OCI-LY1 (cell line): ENCODE results near the gene FBXW2.

Experiments used
- H2AFZ ChIP-seq: fragments of 200-600 bp; sonication (generic), shearing (Covaris generic); 2 replicates; pipeline ENCODE4 v1.6.0; 2014; ENCODE audit warnings: antibody characterized with exemption, mild to moderate bottlenecking, low read length
- H3F3A ChIP-seq: fragments of 200-600 bp; sonication (generic), shearing (Covaris generic); 2 replicates; pipeline ENCODE4 v1.6.0; 2014; ENCODE audit warnings: mild to moderate bottlenecking, antibody characterized with exemption, low read length, moderate library complexity; ENCODE audit not compliant: insufficient read depth
- H3K27ac ChIP-seq: fragments of 200-600 bp; sonication (generic); 2 replicates; pipeline ENCODE4 v1.5.1; 2014; ENCODE audit warnings: low read length, mixed run types, mild to moderate bottlenecking, low read depth; ENCODE audit not compliant: poor library complexity, severe bottlenecking
- H3K27me3 ChIP-seq: fragments of 200-600 bp; sonication (generic); 2 replicates; pipeline ENCODE4 v1.6.0; 2014; ENCODE audit warnings: antibody characterized with exemption, mild to moderate bottlenecking, low read length, moderate library complexity; ENCODE audit not compliant: insufficient read depth
- H3K36me3 ChIP-seq: fragments of 200-600 bp; sonication (generic); 2 replicates; pipeline ENCODE4 v1.6.1; 2014; ENCODE audit warnings: mild to moderate bottlenecking, antibody characterized with exemption, low read length, moderate library complexity, mixed read lengths; ENCODE audit not compliant: insufficient read depth
- H3K4me1 ChIP-seq: fragments of 200-600 bp; sonication (generic); 2 replicates; pipeline ENCODE4 v1.5.1; 2014; ENCODE audit warnings: mild to moderate bottlenecking, low read length, moderate library complexity; ENCODE audit not compliant: insufficient read depth, severe bottlenecking
- H3K4me2 ChIP-seq: fragments of 200-600 bp; sonication (generic), shearing (Covaris generic); 2 replicates; pipeline ENCODE4 v1.6.1; 2014; ENCODE audit warnings: low read length
- H3K4me3 ChIP-seq: fragments of 200-600 bp; sonication (generic); 2 replicates; pipeline ENCODE4 v1.5.1; 2014; ENCODE audit warnings: low read length, low read depth, mild to moderate bottlenecking, mixed read lengths; ENCODE audit not compliant: poor library complexity, severe bottlenecking
- H3K79me2 ChIP-seq: fragments of 200-600 bp; shearing (Covaris generic); 2 replicates; pipeline ENCODE4 v1.6.1; 2016; ENCODE audit warnings: mixed run types, low read length, mixed read lengths; ENCODE audit not compliant: insufficient read depth
- H3K9ac ChIP-seq: fragments of 200-600 bp; sonication (generic), shearing (Covaris generic); 2 replicates; pipeline ENCODE4 v1.6.1; 2014; ENCODE audit warnings: mild to moderate bottlenecking, low read length, mixed read lengths
- H3K9me2 ChIP-seq: fragments of 200-600 bp; sonication (generic), shearing (Covaris generic); 2 replicates; pipeline ENCODE4 v1.6.1; 2014; ENCODE audit warnings: low read depth, mild to moderate bottlenecking, low read length, mixed read lengths
- H3K9me3 ChIP-seq: fragments of 200-600 bp; shearing (Covaris generic); 2 replicates; pipeline ENCODE4 v1.6.1; 2014; ENCODE audit warnings: low read length, mixed read lengths
- H4K20me1 ChIP-seq: fragments of 200-600 bp; sonication (generic), shearing (Covaris generic); 2 replicates; pipeline ENCODE4 v1.6.0; 2016; ENCODE audit warnings: mild to moderate bottlenecking, low read length; ENCODE audit not compliant: insufficient read depth
- EZH2 ChIP-seq: fragments of 200-600 bp; sonication (generic), shearing (Covaris generic); IDR thresholded peaks from 2 replicates; pipeline ENCODE4 v1.8.0; 2017; ENCODE audit warnings: borderline replicate concordance, mixed run types, mild to moderate bottlenecking, antibody characterized with exemption, low read length, moderate library complexity, mixed read lengths
- TF ChIP-seq, protein P1 (sequence below): fragments of 200-600 bp; sonication (generic), shearing (Covaris generic); IDR thresholded peaks from 2 replicates; pipeline ENCODE4 v1.5.1; 2017; ENCODE audit warnings: mild to moderate bottlenecking, antibody characterized with exemption, low read length, moderate library complexity, mixed read lengths

FBXW2 gene

DNA sequence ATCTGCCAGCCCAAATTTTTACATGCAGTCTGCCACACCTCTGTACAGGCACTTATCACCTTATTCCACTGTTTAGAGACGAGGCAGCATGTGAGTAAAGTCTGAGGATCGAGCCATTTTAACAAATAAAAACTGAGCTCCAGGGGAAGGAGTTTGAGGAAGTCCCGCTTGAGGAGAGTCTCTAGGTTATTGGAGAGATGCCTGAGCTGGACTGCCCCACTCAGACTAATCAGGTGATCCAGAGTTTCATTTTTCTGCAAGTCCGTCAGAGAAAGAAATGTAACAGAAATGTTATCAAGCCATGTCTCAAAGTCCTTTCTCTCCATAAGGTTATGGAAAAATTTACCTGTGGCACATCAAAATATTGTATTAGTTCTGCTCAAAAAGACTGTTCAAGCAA, 5.3 kb downstream of the FBXW2 start:
- H3K9ac ChIP-seq: no peak overlapping the region

DNA sequence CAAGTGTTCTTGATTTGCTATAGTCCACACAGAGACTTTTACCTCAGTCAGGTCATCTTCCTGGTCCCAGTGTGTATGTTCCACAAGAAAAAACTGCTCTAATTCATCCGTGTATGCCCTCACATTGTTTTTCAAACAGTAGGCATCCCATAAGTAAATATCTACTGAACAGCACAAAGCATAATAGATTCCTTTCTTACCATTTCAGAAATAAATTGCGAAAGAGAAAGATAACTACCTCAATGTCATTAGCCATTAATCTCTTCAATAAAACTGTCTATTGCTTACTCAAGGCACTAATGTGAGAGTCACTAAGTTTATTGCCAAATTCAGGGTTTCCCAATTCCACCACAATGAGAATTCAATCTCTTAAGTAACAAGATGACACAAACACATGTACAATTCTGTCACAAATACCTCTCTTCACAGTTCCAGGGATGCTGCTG, 9.6 kb downstream of the FBXW2 start:
- Histone ChIP-seq H3K4me2 (no peak overlapping the region), H2AFZ (no peak overlapping the region), H3K4me3 (no peak overlapping the region), H3K9ac (no peak overlapping the region), H3K27ac (no peak overlapping the region), H3K36me3 (peaks cover 80% of the 10 kb centered on the region), H3K9me3 (no peaks in the 10 kb centered on the region), H3K9me2 (no peaks in the 10 kb centered on the region), H3F3A (no peaks in the 10 kb centered on the region), H4K20me1 (no peaks in the 10 kb centered on the region), H3K79me2 (peaks cover 36% of the 10 kb centered on the region), H3K27me3 (no peaks in the 10 kb centered on the region), H3K4me1 (no peaks in the 10 kb centered on the region)
- TF ChIP-seq, protein P1, sequence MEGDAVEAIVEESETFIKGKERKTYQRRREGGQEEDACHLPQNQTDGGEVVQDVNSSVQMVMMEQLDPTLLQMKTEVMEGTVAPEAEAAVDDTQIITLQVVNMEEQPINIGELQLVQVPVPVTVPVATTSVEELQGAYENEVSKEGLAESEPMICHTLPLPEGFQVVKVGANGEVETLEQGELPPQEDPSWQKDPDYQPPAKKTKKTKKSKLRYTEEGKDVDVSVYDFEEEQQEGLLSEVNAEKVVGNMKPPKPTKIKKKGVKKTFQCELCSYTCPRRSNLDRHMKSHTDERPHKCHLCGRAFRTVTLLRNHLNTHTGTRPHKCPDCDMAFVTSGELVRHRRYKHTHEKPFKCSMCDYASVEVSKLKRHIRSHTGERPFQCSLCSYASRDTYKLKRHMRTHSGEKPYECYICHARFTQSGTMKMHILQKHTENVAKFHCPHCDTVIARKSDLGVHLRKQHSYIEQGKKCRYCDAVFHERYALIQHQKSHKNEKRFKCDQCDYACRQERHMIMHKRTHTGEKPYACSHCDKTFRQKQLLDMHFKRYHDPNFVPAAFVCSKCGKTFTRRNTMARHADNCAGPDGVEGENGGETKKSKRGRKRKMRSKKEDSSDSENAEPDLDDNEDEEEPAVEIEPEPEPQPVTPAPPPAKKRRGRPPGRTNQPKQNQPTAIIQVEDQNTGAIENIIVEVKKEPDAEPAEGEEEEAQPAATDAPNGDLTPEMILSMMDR: no peak
- no peak for TF ChIP-seq EZH2

More for the DNA sequence above, 5.3 kb downstream of the FBXW2 start:
- peaks cover 63% of the 10 kb centered on the region for H3K79me2 ChIP-seq
- H3K4me1 ChIP-seq: peaks cover 31% of the 10 kb centered on the region
- no peak overlapping the region for H3K4me3 ChIP-seq
- no peaks in the 10 kb centered on the region for H3F3A ChIP-seq
- H4K20me1 ChIP-seq: no peaks in the 10 kb centered on the region
- no peak overlapping the region for H2AFZ ChIP-seq
- TF ChIP-seq EZH2: no peak
- TF ChIP-seq, protein P1: no peak
- peaks cover 73% of the 10 kb centered on the region for H3K36me3 ChIP-seq
- no peaks in the 10 kb centered on the region for H3K9me3 ChIP-seq
- H3K4me2 ChIP-seq: no peak overlapping the region
- H3K9me2 ChIP-seq: no peaks in the 10 kb centered on the region
- no peaks in the 10 kb centered on the region for H3K27me3 ChIP-seq
- no peak overlapping the region for H3K27ac ChIP-seq

GRCh38 chr9:120781236-120781635, 12.0 kb downstream of the FBXW2 start:
- Histone ChIP-seq H3K36me3 (peaks cover 80% of the 10 kb centered on the region), H3K9me2 (no peaks in the 10 kb centered on the region), H3K27me3 (no peaks in the 10 kb centered on the region), H3K27ac (no peak overlapping the region), H2AFZ (no peak overlapping the region), H3K4me3 (no peak overlapping the region), H3K9me3 (no peaks in the 10 kb centered on the region), H3K79me2 (peaks cover 27% of the 10 kb centered on the region), H3K4me2 (no peak overlapping the region), H4K20me1 (no peaks in the 10 kb centered on the region), H3K9ac (no peak overlapping the region), H3K4me1 (no peaks in the 10 kb centered on the region), H3F3A (no peaks in the 10 kb centered on the region)
- TF ChIP-seq EZH2: no peak
- TF ChIP-seq, protein P1: no peak
